Fibroblast of the conjunctiva (primary cell): ENCODE results near the gene PKD2L1.
"Not testable (repeated sequence)": the region's sequence is repeated elsewhere in the genome, so short reads cannot be mapped to it uniquely, and the experiment has no call there.

Source experiments
- DNase-seq: peaks from one replicate; pipeline ENCODE4 v3.0.0-alpha.2; 2010; ENCODE audit warnings: low read depth

Gene PKD2L1

DNA sequence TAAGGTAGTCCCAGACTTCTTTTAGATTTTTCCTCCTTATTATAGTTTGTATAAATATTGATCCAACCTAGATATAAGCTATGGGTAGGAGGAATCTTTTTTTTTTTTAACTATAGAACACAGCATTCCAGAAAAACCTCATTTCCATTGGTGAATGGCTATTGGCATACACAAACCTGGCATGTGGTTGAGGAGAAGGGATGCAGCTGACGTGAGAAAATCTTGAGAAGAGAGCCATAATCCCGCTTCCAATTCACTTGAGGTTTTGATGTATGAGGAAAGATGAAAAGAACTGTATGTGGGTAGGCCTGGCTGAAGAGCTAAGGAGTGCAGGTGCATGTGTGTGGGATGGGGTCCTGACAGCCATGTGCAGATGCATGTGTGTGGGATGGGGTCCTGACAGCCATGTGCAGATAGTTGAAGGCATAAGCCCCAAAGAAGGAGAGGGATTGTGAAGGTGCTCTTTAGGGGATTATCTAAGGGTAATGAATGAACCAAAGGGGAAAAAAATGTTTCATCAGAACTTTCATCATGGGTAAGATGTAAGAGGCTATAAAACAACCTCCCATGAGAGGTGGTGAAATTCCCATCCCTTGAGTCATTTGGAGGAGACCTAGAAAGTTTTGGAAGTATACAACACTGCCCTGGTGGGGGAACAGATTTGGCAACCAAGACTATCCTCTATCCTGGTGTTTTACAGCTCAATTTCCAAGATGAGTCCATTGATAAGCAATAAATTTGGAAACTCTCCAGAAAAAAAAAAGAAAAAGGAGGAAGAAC is 3.8 kb upstream of the PKD2L1 start:
- no peak for DNase-seq

- DNase-seq: no peak
These were observed 3.1 kb upstream of the PKD2L1 start for GRCh38 chr10:100333106-100333505.

- no peak for DNase-seq
These were observed 1.8 kb downstream of the PKD2L1 start for GRCh38 chr10:100328198-100328597.

- no peak for DNase-seq
These were observed 2.4 kb downstream of the PKD2L1 start for GRCh38 chr10:100327718-100328009.

DNA sequence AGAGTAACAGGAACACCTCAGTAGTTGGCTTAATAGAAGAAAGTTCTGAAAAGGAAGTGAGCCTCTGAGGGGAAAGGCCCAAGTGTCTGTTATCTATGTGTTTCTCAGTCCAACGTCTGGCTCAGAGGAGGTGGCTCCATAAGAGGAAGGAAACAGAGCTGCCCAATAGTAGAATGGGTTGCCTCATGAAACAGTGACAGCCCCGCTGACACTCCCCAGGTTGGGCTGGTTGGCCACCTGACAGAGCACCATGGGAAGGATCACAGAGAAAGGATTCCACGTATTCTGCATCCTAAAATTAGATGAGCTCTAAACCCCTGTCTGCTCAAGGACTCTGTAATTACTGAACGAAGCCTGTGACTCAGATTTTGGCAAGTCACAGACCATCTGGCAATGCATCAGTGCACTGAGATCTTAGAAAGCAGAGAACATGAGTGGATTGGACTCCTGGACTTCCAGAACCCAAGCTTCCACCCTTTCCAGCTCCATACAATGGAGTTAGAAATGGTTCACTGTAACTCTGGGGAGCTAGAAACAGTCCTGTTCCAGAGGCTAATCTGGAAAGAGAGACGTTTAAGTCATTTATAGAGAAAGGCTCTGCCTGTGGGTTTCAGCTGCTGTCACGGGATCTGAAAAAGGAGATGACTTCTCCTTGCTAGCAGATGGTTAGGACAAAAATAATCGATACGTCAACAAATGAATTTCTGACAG is 2.9 kb downstream of the PKD2L1 start:
- DNase-seq: no peak

DNA sequence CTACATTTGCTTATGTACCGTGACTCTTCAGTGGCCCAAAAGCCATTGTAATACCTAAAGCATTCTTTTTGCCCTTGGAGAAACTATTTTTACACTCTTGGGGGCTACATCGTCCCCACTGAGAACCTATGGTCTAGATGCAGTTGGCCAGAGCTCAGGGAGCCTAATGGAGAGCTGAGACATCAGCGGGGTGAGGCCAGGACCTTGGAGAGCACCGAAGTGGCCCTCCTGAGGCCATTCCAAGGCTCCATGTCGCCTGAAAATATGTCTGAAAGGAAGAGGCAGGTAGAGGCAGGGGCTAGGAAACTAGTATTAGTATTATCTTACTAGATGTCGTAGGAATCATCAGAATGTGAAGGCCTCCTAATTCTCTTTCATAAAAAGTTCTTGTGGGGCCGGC is 4.9 kb downstream of the PKD2L1 start:
- DNase-seq: no peak

- no peak for DNase-seq
These were observed 10.2 kb downstream of the PKD2L1 start for GRCh38 chr10:100319707-100320402.

GRCh38 chr10:100318207-100318606 is 11.8 kb downstream of the PKD2L1 start:
- no peak for DNase-seq

DNA sequence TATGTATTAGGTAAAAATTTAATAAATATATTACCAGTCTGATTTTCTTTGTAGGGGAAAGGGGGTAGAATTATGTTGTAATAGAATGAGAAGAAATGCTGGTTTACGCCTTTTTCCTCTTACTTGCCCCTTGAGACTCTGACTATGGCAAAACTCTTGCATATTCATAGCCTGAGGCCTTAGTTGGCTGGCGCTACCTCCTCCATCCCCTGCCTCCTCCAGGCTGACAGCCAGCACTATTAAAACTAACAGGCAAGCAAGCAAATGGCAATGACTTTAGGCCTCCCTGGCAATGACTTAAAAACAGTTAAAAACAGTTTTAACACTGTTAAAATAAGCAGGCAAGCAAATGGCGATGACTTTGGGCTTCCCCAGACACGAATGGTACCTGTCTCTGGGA is 14.4 kb downstream of the PKD2L1 start:
- no peak for DNase-seq

DNA sequence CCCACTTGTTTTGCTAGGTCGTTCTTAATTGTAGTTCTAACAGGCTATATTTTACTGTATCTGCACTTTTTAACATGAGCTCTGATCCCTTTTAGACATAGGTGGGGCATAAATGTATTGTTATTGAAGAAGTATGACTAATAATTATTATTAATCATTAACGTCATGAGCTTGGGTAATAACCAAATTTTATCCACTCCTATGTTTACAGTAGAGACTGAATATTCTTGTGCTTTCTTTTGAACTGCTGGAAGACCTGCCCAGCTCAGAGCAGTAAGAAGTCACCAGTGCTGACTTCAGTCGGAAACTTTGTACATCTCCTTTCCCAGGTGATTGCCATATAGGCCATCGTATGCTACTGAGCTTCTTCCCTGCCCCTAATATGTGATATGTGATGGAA is 18.7 kb downstream of the PKD2L1 start:
- no peak for DNase-seq

- DNase-seq: no peak
These were observed 22.3 kb downstream of the PKD2L1 start for GRCh38 chr10:100307684-100308083.

DNA sequence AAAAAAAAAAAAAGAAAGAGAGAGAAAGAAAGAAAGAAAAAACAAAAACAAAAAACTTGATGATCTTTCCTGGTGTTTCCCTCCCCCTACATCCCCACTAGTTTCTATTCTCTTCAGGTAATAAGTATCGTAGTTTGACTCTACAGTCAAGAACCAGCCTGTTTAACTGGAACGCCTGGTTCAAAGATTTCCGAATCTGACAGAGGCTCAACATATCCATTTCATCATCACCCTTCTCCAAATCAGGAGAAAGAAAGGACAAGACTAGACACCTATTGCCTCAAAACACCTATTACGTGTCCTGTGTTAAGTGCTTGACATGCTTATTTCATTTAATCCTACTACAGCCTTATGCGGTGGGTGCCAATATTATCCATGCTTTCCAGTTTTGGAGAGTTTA is 23.2 kb downstream of the PKD2L1 start:
- DNase-seq: no peak

- no peak for DNase-seq
These were observed 25.6 kb downstream of the PKD2L1 start for GRCh38 chr10:100304414-100304813.

DNA sequence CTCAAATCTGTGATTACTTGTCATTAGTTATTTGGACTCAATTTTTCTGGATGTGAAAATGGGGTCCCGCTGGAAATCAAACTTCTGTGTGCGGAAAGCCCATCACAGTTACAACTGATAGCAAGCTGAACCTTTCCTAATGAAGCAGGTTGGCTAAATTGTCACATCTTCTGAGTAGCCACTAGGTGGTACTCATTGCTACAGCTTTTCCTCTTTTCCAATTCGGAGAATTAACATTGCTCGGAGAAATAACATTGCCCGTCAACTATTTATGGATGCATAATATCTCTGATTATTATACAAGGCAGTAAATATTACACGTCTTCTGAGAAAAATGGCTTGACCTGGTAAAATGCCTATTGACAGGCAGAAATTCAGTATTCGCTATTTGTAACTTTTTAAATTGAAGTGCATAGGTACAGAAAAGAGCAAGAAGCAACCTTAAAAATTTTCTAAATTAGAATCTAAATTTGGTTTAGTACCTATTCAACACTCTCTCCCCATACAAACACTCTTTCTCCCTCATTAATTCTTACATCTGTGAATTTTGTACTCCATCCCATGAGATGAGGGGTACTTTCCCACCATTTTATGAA is 26.2 kb downstream of the PKD2L1 start:
- no peak for DNase-seq

- DNase-seq: not testable (repeated sequence)
These were observed 28.9 kb downstream of the PKD2L1 start for GRCh38 chr10:100301123-100301522.

DNA sequence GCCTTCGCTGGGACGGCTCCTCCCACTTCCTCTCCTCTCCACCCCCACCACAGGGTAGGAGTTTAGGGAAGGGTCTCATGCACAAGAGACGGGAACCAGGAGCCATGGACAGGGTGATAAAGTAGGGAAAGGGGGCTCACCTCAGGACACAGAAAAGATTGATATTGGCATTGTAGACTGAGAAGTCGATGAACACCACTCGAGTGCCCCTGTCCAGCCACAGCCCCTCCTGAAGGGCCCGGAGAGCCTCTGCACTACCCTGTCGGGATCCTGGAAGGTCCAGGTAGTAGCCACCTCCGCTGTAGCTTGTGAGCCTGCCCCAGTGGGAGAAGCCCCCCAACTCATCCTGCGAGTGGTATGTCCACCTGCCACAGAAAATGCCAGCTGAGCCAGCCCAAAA is 32.8 kb downstream of the PKD2L1 start:
- DNase-seq: no peak

GRCh38 chr10:100293066-100293465 is 37.0 kb downstream of the PKD2L1 start:
- no peak for DNase-seq

DNA sequence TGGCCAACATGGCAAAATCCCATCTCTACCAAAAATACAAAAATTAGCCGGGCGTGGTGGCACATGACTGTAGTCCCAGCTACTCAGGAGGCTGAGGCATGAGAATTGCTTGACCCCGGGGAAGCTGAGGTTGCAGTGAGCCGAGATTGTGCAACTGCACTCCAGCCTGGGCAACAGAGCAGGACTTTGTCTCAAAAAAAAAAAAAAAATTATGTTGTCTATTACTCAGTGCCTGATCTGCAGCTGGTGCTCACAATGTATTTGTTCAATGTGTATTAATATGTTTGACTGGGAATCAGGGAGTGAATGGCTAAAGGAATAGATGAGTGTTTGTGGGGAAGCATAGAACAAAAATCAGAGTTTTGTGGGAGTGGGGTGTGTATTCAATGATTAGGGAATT is 37.7 kb downstream of the PKD2L1 start:
- DNase-seq: not testable (repeated sequence)

- DNase-seq: no peak
These were observed 38.7 kb downstream of the PKD2L1 start for GRCh38 chr10:100291356-100291755.

- no peak for DNase-seq
These were observed 40.4 kb downstream of the PKD2L1 start for GRCh38 chr10:100289641-100290040.

GRCh38 chr10:100288196-100288595 is 41.8 kb downstream of the PKD2L1 start:
- no peak for DNase-seq

GRCh38 chr10:100287756-100288155 is 42.3 kb downstream of the PKD2L1 start:
- DNase-seq: no peak
